GM18868 (cell line): ENCODE data around the gene LMAN1.

Experiments used
- ATAC-seq: cut with Tn5 transposase; IDR thresholded peaks from one replicate; pipeline ENCODE4 v1.9.1; 2021; ENCODE audit warnings: mild to moderate bottlenecking, moderate library complexity; ENCODE audit not compliant: unreplicated experiment

The LMAN1 gene

GRCh38 chr18:59305295-59305694 lies 53.8 kb downstream of the LMAN1 start:
- no peak for ATAC-seq

- no peak for ATAC-seq
Measured at GRCh38 chr18:59303656-59304195, 55.3 kb downstream of the LMAN1 start.

GRCh38 chr18:59303006-59303405 lies 56.1 kb downstream of the LMAN1 start:
- no peak for ATAC-seq

- no peak for ATAC-seq
Measured at GRCh38 chr18:59301929-59302328, 57.1 kb downstream of the LMAN1 start.

GRCh38 chr18:59300676-59301285 lies 58.3 kb downstream of the LMAN1 start:
- no peak for ATAC-seq

- ATAC-seq, result no peak
Measured at GRCh38 chr18:59298871-59299270, 60.2 kb downstream of the LMAN1 start.

- no peak for ATAC-seq
Measured at GRCh38 chr18:59293317-59293716, 65.7 kb downstream of the LMAN1 start.

- no peak for ATAC-seq
Measured at GRCh38 chr18:59286341-59286740, 72.7 kb downstream of the LMAN1 start.

- no peak for ATAC-seq
Measured at GRCh38 chr18:59282341-59282740, 76.7 kb downstream of the LMAN1 start.

GRCh38 chr18:59279722-59280121 lies 79.3 kb downstream of the LMAN1 start:
- ATAC-seq, result no peak

- ATAC-seq, result no peak
Measured at GRCh38 chr18:59279193-59279592, 79.9 kb downstream of the LMAN1 start.

- no peak for ATAC-seq
Measured at GRCh38 chr18:59278793-59279192, 80.3 kb downstream of the LMAN1 start.
